Uterus (tissue), 2 donors: ENCODE results near the gene MARK2.

Source experiments
- POLR2A ChIP-seq, 2 donors: fragments of 450-650 bp; IDR thresholded peaks; one replicate each; pipeline ENCODE4 v1.6.1; 2016; ENCODE audit warnings: antibody characterized with exemption in 2 of 2, mild to moderate bottlenecking in 1 of 2, moderate library complexity in 1 of 2
- TF ChIP-seq, protein P1 (sequence below), 4 experiments: fragments of 200-600 bp in 2 of 4; fragments of 450-650 bp in 2 of 4; sonication (generic) in 2 of 4; IDR thresholded peaks; one replicate each; pipeline ENCODE4 v1.5.1; 2016 to 2019; ENCODE audit warnings: antibody characterized with exemption in 4 of 4, mild to moderate bottlenecking in 2 of 4, moderate library complexity in 1 of 4

DNA sequence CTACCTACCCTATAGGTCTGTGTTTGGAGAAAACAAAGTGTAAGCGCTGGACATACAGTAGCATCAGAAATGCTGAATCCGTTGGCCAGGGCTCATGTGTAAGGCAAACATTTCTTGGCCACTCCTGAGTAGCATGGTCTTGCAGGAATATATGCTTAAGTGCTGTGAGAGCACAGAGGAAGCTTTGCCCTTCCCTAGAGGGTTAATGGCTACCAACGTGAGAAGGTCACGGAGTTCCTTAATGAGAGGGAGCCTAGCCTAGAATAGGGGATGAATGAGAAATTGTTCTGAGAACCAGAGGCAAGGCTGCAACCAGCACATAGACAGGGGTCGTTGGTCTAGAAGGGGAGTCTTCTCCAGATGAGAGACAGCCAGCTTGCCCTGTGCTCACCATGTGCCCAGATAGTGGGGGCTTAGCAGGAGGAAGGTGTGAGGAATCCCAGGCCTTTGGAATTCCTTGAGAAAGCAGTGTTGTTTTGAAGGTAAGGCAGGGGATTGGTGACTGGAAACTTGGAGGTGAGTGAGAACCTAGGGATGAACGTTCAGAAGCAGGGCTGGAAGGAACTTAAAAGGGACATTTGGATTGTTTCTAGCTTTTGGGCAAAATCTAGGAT lies 48.6 kb downstream of the MARK2 start:
- TF ChIP-seq, protein P1, sequence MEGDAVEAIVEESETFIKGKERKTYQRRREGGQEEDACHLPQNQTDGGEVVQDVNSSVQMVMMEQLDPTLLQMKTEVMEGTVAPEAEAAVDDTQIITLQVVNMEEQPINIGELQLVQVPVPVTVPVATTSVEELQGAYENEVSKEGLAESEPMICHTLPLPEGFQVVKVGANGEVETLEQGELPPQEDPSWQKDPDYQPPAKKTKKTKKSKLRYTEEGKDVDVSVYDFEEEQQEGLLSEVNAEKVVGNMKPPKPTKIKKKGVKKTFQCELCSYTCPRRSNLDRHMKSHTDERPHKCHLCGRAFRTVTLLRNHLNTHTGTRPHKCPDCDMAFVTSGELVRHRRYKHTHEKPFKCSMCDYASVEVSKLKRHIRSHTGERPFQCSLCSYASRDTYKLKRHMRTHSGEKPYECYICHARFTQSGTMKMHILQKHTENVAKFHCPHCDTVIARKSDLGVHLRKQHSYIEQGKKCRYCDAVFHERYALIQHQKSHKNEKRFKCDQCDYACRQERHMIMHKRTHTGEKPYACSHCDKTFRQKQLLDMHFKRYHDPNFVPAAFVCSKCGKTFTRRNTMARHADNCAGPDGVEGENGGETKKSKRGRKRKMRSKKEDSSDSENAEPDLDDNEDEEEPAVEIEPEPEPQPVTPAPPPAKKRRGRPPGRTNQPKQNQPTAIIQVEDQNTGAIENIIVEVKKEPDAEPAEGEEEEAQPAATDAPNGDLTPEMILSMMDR (IDR thresholded peaks at IDR 0.05), result no peak
- no peak for TF ChIP-seq POLR2A (IDR thresholded peaks at IDR 0.05)
